HCT116 (cell line): ENCODE measurements around the gene GATAD2A. TPM values are rescaled to one million over a fixed set of nuclear protein-coding genes. Genes with fewer than 3 reads are reported as not detected.

Experiments
- ATAC-seq: fragments of 200-7000 bp; cut with Tn5 transposase; 2 replicates; pipeline ENCODE4 v1.9.1; 2020; ENCODE audit warnings: mild to moderate bottlenecking, moderate library complexity
- BruUV-seq: library from RNA; stranded (reverse); fragments of 400-500 nt; replicated peaks from 2 replicates; lab custom pipeline; 2021; lab: Mats Ljungman, UMichigan
- CTCF ChIA-PET: fragments of 300-600 bp; sonication (Branson Sonifier 250); formaldehyde crosslinking; loops from one replicate; lab custom pipeline; 2021; ENCODE audit warnings: antibody characterized with exemption; lab: Charles Lee
- POLR2A ChIA-PET: fragments of 300-600, 350-600 bp; sonication (Branson Sonifier 250); formaldehyde crosslinking; loops from one replicate; lab custom pipeline; 2021; ENCODE audit warnings: antibody characterized with exemption; lab: Charles Lee
- RAD21 ChIA-PET, 2 experiments: fragments of 300-600 bp; sonication (Branson Sonifier 250); formaldehyde crosslinking; loops; one replicate each; lab custom pipeline; 2023; ENCODE audit warnings: low total read pairs in 2 of 2; ENCODE audit not compliant: uncharacterized antibody in 2 of 2, unreplicated experiment in 2 of 2, low non-redundant PET in 1 of 2; lab: Charles Lee
- DNase-seq: peaks from one replicate; pipeline ENCODE4 v3.0.0-alpha.2; 2010; ENCODE audit warnings: low read depth, low spot score
- H2AFZ ChIP-seq: fragments of 200-600 bp; shearing (Covaris generic), sonication (generic); 2 replicates; pipeline ENCODE4 v1.6.1; 2017; ENCODE audit warnings: low read depth, mixed run types, mixed read lengths, antibody characterized with exemption, low read length; ENCODE audit not compliant: poor library complexity, severe bottlenecking
- H3K27ac ChIP-seq: 2 replicates; pipeline ENCODE4 v1.5.1; 2012; ENCODE audit warnings: low read depth, low read length
- H3K27me3 ChIP-seq: fragments of 200-600 bp; sonication (generic); 2 replicates; pipeline ENCODE4 v1.6.1; 2016; ENCODE audit warnings: mixed run types, low read length, mixed read lengths; ENCODE audit not compliant: insufficient read depth
- H3K36me3 ChIP-seq, 2 experiments: fragments of 200-500 bp in 1 of 2; fragments of 200-600 bp in 1 of 2; sonication (Bioruptor generic) in 1 of 2; sonication (generic) in 1 of 2; 2 replicates each; pipeline versions ENCODE4 v1.5.1 to v1.6.1; 2014 to 2016; ENCODE audit warnings: low read length in 2 of 2, inconsistent platforms in 1 of 2, mixed read lengths in 1 of 2, mixed run types in 1 of 2; ENCODE audit not compliant: insufficient read depth in 2 of 2, control insufficient read depth in 1 of 2
- H3K4me1 ChIP-seq, 2 experiments: fragments of 200-600 bp in 1 of 2; sonication (generic) in 1 of 2; 2 replicates each; pipeline versions ENCODE4 v1.5.1 to v1.6.1; 2012 to 2017; ENCODE audit warnings: low read length in 2 of 2, inconsistent platforms in 1 of 2, mild to moderate bottlenecking in 1 of 2, mixed read lengths in 1 of 2, mixed run types in 1 of 2, moderate library complexity in 1 of 2; ENCODE audit not compliant: insufficient read depth in 2 of 2, control insufficient read depth in 1 of 2
- H3K4me2 ChIP-seq: fragments of 200-600 bp; sonication (generic); 2 replicates; pipeline ENCODE4 v1.6.1; 2017; ENCODE audit warnings: mixed run types, low read length, mixed read lengths
- H3K4me3 ChIP-seq, 2 experiments: fragments of 200-600 bp in 1 of 2; sonication (generic) in 1 of 2; replicated peaks in 1 of 2; 2 replicates each; pipeline ENCODE4 v1.5.1; 2011 to 2016; ENCODE audit warnings: low read length in 2 of 2, control low read depth in 1 of 2, low read depth in 1 of 2, mild to moderate bottlenecking in 1 of 2, mixed read lengths in 1 of 2, mixed run types in 1 of 2
- H3K79me2 ChIP-seq: fragments of 200-600 bp; sonication (generic); 2 replicates; pipeline ENCODE4 v1.6.1; 2017; ENCODE audit warnings: mild to moderate bottlenecking, mixed run types, low read length, moderate library complexity, mixed read lengths; ENCODE audit not compliant: insufficient read depth
- H3K9ac ChIP-seq: fragments of 200-600 bp; sonication (generic); 2 replicates; pipeline ENCODE4 v1.6.1; 2016; ENCODE audit warnings: low read length, mixed read lengths
- H3K9me2 ChIP-seq: fragments of 200-600 bp; sonication (generic), shearing (Covaris generic); 2 replicates; pipeline ENCODE4 v1.6.1; 2017; ENCODE audit warnings: mixed run types, mild to moderate bottlenecking, moderate library complexity; ENCODE audit not compliant: insufficient read depth
- H3K9me3 ChIP-seq, 2 experiments: fragments of 200-500 bp in 1 of 2; fragments of 200-600 bp in 1 of 2; sonication (Bioruptor generic) in 1 of 2; sonication (generic) in 1 of 2; 2 replicates each; pipeline ENCODE4 v1.6.1; 2014 to 2017; ENCODE audit warnings: low read length in 2 of 2, mixed read lengths in 2 of 2, inconsistent platforms in 1 of 2, low read depth in 1 of 2, mild to moderate bottlenecking in 1 of 2, mixed run types in 1 of 2, moderate library complexity in 1 of 2; ENCODE audit not compliant: control insufficient read depth in 1 of 2, insufficient read depth in 1 of 2
- H4K20me1 ChIP-seq: fragments of 200-600 bp; sonication (generic), shearing (Covaris generic); 2 replicates; pipeline ENCODE4 v1.6.1; 2017; ENCODE audit warnings: mixed run types, mild to moderate bottlenecking, moderate library complexity; ENCODE audit not compliant: insufficient read depth
- ELF1 ChIP-seq: IDR thresholded peaks from 2 replicates; pipeline ENCODE4 v1.6.1; 2012; ENCODE audit warnings: low read depth, borderline replicate concordance
- EZH2phosphoT487 ChIP-seq: fragments of 200-600 bp; IDR thresholded peaks from 2 replicates; pipeline ENCODE4 v1.6.1; 2018; ENCODE audit warnings: antibody characterized with exemption, borderline replicate concordance
- POLR2AphosphoS5 ChIP-seq: IDR thresholded peaks from 2 replicates; pipeline ENCODE4 v1.6.1; 2011; ENCODE audit warnings: mild to moderate bottlenecking, low read depth, low read length, moderate library complexity
- SP1 ChIP-seq: IDR thresholded peaks from 2 replicates; pipeline ENCODE4 v1.6.1; 2012; ENCODE audit warnings: low read depth
- ZFX ChIP-seq: fragments of 450-650 bp; IDR thresholded peaks from 2 replicates; pipeline ENCODE4 v1.6.1; 2017
- ZNF274 ChIP-seq: fragments of 200-500 bp; sonication (Bioruptor generic); IDR thresholded peaks from 2 replicates; pipeline ENCODE4 v1.6.1; 2014; ENCODE audit warnings: mild to moderate bottlenecking, low read depth, low read length, inconsistent platforms
- intact Hi-C: fragments of 100-400 bp; cut with micrococcal nuclease; formaldehyde crosslinking; loops from 2 replicates; pipeline ENCODE4 v1.10.0; 2022
- total RNA-seq: library from RNA; stranded (reverse); gene quantifications from one replicate; pipeline ENCODE4 v1.2.1, GENCODE V29; 2021; ENCODE audit not compliant: unreplicated experiment
- TF ChIP-seq, protein P1 (sequence below): IDR thresholded peaks from 2 replicates; pipeline ENCODE4 v1.6.1; 2012
- TF ChIP-seq, protein P2 (sequence below): IDR thresholded peaks from 2 replicates; pipeline ENCODE4 v1.6.1; 2012; ENCODE audit warnings: low read depth
- TF ChIP-seq, protein P3 (sequence below): IDR thresholded peaks from 2 replicates; pipeline ENCODE4 v1.6.1; 2011; ENCODE audit warnings: mild to moderate bottlenecking, low read length, moderate library complexity; ENCODE audit not compliant: insufficient replicate concordance; ENCODE audit errors: extremely low read depth
- TF ChIP-seq, protein P4 (sequence below): IDR thresholded peaks from 2 replicates; pipeline ENCODE4 v1.6.1; 2012

GATAD2A gene
- total RNA-seq, 1 experiment from 2014 or later = 130 TPM

DNA sequence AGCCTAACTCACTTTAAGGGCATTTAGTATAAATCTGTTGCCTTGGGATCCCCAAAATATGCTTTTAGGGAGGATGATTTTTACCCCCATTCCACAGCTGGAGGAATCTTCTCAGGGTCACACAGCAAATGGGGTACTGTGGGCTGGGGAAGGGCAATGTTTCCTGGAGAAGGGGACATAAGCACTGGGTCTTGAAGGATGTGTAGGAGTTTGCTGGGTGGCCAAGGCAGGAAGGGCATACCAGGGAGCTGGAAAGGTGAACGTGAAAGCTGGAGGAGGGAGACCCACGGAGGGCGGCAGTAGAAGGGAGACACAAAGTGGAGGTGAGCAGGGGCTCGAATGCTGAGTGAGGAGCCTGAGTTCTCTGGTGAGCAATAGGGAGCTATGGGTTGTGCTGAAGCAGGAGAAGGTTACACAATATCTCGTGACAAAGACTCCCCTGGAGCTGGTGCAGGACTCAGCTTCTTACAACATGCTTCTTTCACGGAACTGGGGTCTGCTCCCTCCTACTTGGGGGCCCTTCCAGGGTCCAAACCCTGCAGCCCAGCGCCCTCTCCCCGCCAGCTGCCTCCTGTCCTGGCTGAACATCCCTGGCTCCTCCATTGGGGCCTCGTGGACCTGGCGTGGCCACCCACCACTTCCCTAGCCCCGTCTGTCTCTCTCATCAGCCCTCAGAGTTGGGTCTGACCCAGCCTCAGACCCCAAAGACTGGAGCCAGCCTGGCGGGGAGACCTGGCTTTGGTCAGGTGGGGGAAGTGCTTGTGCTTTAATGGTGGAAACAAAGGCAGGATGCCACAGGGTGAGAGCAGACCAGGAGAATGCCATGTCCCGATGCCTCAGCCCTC lies 143.7 kb downstream of the GATAD2A start:
- intact Hi-C loops = loop anchor here (10.0 kb wide), 1 partner anchor 226 kb away; no protein-coding TSS in a partner anchor
- Histone ChIP-seq H2AFZ (no peak overlapping the region), H3K27me3 (no peaks in the 10 kb centered on the region), H3K4me1 (no peaks in the 10 kb centered on the region), H3K27ac (no peak overlapping the region), H3K4me3 (no peak overlapping the region), H4K20me1 (no peaks in the 10 kb centered on the region), H3K79me2 (no peaks in the 10 kb centered on the region), H3K36me3 (no peaks in the 10 kb centered on the region), H3K9me3 (no peaks in the 10 kb centered on the region), H3K4me2 (no peak overlapping the region), H3K9me2 (no peaks in the 10 kb centered on the region)
- ATAC-seq = no peak
- BruUV-seq = no TSS peak
- CTCF ChIA-PET = no interaction called here
- RAD21 ChIA-PET = interaction anchor here in 1 of 2 experiments (0.6 kb wide), 1 partner anchor 64 kb away, joined by 4 read pairs; no protein-coding TSS in a partner anchor
- DNase-seq = no peak
- no peak for TF ChIP-seq POLR2AphosphoS5
- TF ChIP-seq ELF1 = no peak
- TF ChIP-seq ZNF274 = no peak
- TF ChIP-seq, protein P1, sequence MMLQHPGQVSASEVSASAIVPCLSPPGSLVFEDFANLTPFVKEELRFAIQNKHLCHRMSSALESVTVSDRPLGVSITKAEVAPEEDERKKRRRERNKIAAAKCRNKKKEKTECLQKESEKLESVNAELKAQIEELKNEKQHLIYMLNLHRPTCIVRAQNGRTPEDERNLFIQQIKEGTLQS = no peak
- TF ChIP-seq, all 23 proteins: peak for 0
- POLR2A ChIA-PET = no interaction called here
- H3K9ac ChIP-seq = no peak overlapping the region

DNA sequence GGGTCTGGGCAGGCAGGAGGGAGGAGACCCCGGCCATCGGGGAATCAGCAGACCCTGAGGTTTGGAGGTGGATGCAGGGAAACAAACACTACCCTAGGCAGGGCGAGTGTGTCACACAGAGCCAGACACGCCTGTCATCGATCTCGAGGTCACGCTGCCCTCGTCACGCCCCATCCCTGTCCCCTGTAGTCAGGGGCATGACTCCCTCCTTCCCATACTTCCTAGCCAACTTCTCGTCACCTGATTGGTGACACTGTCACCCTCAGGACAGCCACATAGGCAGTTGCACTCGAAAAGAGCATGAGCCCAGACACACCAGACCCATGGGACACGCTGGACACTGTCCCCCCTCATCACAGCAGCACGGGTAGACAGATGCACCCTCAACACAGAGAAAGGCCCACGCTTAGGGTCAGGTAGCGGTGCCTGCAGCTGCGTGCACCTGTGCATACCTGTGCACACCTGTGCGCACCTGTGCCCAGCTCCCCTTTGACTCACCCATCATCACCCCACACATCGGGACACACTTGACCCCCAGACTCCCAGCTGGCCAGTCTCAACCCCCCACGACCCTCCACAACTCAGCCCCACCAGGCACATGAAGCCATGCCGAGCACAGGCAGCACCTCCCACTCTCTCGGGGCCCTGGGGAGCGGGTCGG lies 144.5 kb downstream of the GATAD2A start:
- ATAC-seq (no peak), DNase-seq (no peak)
- Histone ChIP-seq H4K20me1 (no peaks in the 10 kb centered on the region), H3K36me3 (no peaks in the 10 kb centered on the region), H3K9me3 (no peaks in the 10 kb centered on the region), H3K4me3 (no peak overlapping the region), H3K79me2 (no peaks in the 10 kb centered on the region), H3K4me2 (no peak overlapping the region), H2AFZ (no peak overlapping the region), H3K4me1 (no peaks in the 10 kb centered on the region), H3K27me3 (no peaks in the 10 kb centered on the region), H3K27ac (no peak overlapping the region; the same call in 1 of the 2 replicates), H3K9me2 (no peaks in the 10 kb centered on the region), H3K9ac (no peak overlapping the region)
- ChIA-PET RAD21 (no interaction called here), CTCF (no interaction called here), POLR2A (no interaction called here)
- intact Hi-C loops = loop anchor here (10.0 kb wide), 1 partner anchor 225 kb away; no protein-coding TSS in a partner anchor
- TF ChIP-seq, protein P2, sequence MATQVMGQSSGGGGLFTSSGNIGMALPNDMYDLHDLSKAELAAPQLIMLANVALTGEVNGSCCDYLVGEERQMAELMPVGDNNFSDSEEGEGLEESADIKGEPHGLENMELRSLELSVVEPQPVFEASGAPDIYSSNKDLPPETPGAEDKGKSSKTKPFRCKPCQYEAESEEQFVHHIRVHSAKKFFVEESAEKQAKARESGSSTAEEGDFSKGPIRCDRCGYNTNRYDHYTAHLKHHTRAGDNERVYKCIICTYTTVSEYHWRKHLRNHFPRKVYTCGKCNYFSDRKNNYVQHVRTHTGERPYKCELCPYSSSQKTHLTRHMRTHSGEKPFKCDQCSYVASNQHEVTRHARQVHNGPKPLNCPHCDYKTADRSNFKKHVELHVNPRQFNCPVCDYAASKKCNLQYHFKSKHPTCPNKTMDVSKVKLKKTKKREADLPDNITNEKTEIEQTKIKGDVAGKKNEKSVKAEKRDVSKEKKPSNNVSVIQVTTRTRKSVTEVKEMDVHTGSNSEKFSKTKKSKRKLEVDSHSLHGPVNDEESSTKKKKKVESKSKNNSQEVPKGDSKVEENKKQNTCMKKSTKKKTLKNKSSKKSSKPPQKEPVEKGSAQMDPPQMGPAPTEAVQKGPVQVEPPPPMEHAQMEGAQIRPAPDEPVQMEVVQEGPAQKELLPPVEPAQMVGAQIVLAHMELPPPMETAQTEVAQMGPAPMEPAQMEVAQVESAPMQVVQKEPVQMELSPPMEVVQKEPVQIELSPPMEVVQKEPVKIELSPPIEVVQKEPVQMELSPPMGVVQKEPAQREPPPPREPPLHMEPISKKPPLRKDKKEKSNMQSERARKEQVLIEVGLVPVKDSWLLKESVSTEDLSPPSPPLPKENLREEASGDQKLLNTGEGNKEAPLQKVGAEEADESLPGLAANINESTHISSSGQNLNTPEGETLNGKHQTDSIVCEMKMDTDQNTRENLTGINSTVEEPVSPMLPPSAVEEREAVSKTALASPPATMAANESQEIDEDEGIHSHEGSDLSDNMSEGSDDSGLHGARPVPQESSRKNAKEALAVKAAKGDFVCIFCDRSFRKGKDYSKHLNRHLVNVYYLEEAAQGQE = no peak
- TF ChIP-seq, protein P3, sequence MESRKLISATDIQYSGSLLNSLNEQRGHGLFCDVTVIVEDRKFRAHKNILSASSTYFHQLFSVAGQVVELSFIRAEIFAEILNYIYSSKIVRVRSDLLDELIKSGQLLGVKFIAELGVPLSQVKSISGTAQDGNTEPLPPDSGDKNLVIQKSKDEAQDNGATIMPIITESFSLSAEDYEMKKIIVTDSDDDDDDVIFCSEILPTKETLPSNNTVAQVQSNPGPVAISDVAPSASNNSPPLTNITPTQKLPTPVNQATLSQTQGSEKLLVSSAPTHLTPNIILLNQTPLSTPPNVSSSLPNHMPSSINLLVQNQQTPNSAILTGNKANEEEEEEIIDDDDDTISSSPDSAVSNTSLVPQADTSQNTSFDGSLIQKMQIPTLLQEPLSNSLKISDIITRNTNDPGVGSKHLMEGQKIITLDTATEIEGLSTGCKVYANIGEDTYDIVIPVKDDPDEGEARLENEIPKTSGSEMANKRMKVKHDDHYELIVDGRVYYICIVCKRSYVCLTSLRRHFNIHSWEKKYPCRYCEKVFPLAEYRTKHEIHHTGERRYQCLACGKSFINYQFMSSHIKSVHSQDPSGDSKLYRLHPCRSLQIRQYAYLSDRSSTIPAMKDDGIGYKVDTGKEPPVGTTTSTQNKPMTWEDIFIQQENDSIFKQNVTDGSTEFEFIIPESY = no peak
- TF ChIP-seq ZFX (no peak), SP1 (no peak), EZH2phosphoT487 (no peak)
- TF ChIP-seq, protein P4, sequence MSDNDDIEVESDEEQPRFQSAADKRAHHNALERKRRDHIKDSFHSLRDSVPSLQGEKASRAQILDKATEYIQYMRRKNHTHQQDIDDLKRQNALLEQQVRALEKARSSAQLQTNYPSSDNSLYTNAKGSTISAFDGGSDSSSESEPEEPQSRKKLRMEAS = no peak
- BruUV-seq = no TSS peak
